ENCODE data around the gene COL19A1.
A peak's percentile ranks its signal among the peaks of the same experiment; 100 is the strongest.

COL19A1 gene

GRCh38 chr6:70208235-70208790 is 342.0 kb downstream of the COL19A1 start:
- in situ Hi-C loops (cut with MboI; ENCODE audit: low pct_unique_long_range_greater_than_20kb, low sequenced_read_pairs, unreplicated experiment), result no loop called here
- no peak for TF ChIP-seq CTCF (IDR thresholded peaks at IDR 0.05; ENCODE audit: extremely low read depth, insufficient read depth, missing control alignments)
- no peak for DNase-seq (ENCODE audit: low spot score)

GRCh38 chr6:70210462-70210861 is 344.1 kb downstream of the COL19A1 start:
- peak; percentile 9 for DNase-seq (ENCODE audit: low spot score)
- in situ Hi-C loops (cut with MboI; ENCODE audit: low pct_unique_long_range_greater_than_20kb, low sequenced_read_pairs, unreplicated experiment), result no loop called here
- peak; percentile 23 for TF ChIP-seq CTCF (IDR thresholded peaks at IDR 0.05; ENCODE audit: extremely low read depth, insufficient read depth, missing control alignments)

- in situ Hi-C loops (cut with MboI; ENCODE audit: low pct_unique_long_range_greater_than_20kb, low sequenced_read_pairs, unreplicated experiment), result no loop called here
- TF ChIP-seq CTCF (IDR thresholded peaks at IDR 0.05; ENCODE audit: extremely low read depth, insufficient read depth, missing control alignments), result no peak
- no peak for DNase-seq (ENCODE audit: low spot score)
These were observed 349.2 kb downstream of the COL19A1 start for GRCh38 chr6:70215460-70216108.

- DNase-seq (ENCODE audit: low spot score), result no peak
- in situ Hi-C loops (cut with MboI; ENCODE audit: low pct_unique_long_range_greater_than_20kb, low sequenced_read_pairs, unreplicated experiment), result no loop called here
- no peak for TF ChIP-seq CTCF (IDR thresholded peaks at IDR 0.05; ENCODE audit: extremely low read depth, insufficient read depth, missing control alignments)
These were observed 350.4 kb downstream of the COL19A1 start for GRCh38 chr6:70216767-70217166.

- in situ Hi-C loops (cut with MboI; ENCODE audit: low pct_unique_long_range_greater_than_20kb, low sequenced_read_pairs, unreplicated experiment), result no loop called here
- DNase-seq (ENCODE audit: low spot score), result no peak
- no peak for TF ChIP-seq CTCF (IDR thresholded peaks at IDR 0.05; ENCODE audit: extremely low read depth, insufficient read depth, missing control alignments)
These were observed 353.7 kb downstream of the COL19A1 start for GRCh38 chr6:70219943-70220613.

GRCh38 chr6:70221025-70221714 is 354.8 kb downstream of the COL19A1 start:
- in situ Hi-C loops (cut with MboI; ENCODE audit: low pct_unique_long_range_greater_than_20kb, low sequenced_read_pairs, unreplicated experiment), result no loop called here
- peak; percentile 48 for TF ChIP-seq CTCF (IDR thresholded peaks at IDR 0.05; ENCODE audit: extremely low read depth, insufficient read depth, missing control alignments)
- peak; percentile 50 for DNase-seq (ENCODE audit: low spot score)

Measured in GM13977 (cell line).